Fibroblast of lung (primary cell): Measurements from ENCODE around the gene XCR1. TPM values are rescaled to one million over a fixed set of nuclear protein-coding genes. Genes with fewer than 3 reads are reported as not detected.

Experiments
- DNase-seq, 2 donors: peaks; one replicate each; pipeline versions ENCODE4 v3.0.0 to v3.0.0-alpha.2; 2010; ENCODE audit warnings: low read depth in 2 of 2
- H2AFZ ChIP-seq: 2 replicates; pipeline ENCODE4 v1.5.1; 2012; ENCODE audit warnings: low read length, control low read depth, inconsistent platforms
- H3K27ac ChIP-seq: 2 replicates; pipeline ENCODE4 v1.5.1; 2011; ENCODE audit warnings: low read length, control low read depth; ENCODE audit not compliant: insufficient read depth
- H3K27me3 ChIP-seq: 2 replicates; pipeline ENCODE4 v1.5.1; 2011; ENCODE audit warnings: mild to moderate bottlenecking, low read length; ENCODE audit not compliant: control insufficient read depth, insufficient read depth
- H3K36me3 ChIP-seq: 2 replicates; pipeline ENCODE4 v1.5.1; 2011; ENCODE audit warnings: low read length; ENCODE audit not compliant: control insufficient read depth, insufficient read depth
- H3K4me1 ChIP-seq: 2 replicates; pipeline ENCODE4 v1.5.1; 2011; ENCODE audit warnings: low read length; ENCODE audit not compliant: control insufficient read depth, insufficient read depth; ENCODE audit errors: extremely low read depth
- H3K4me2 ChIP-seq: 2 replicates; pipeline ENCODE4 v1.5.1; 2011; ENCODE audit warnings: low read length, control low read depth; ENCODE audit not compliant: insufficient read depth; ENCODE audit errors: extremely low read depth
- H3K4me3 ChIP-seq, 4 experiments: fragments of 200-600 bp in 1 of 4; sonication (generic) in 1 of 4; replicated peaks in 1 of 4; 2 replicates each; pipeline ENCODE4 v1.5.1; 2011 to 2016; ENCODE audit warnings: low read length in 4 of 4, low read depth in 3 of 4, mild to moderate bottlenecking in 3 of 4, control low read depth in 2 of 4, inconsistent platforms in 1 of 4, mixed read lengths in 1 of 4; ENCODE audit not compliant: insufficient read depth in 1 of 4; ENCODE audit errors: control extremely low read depth in 1 of 4
- H3K79me2 ChIP-seq: 2 replicates; pipeline ENCODE4 v1.5.1; 2012; ENCODE audit warnings: mild to moderate bottlenecking, low read length, inconsistent platforms; ENCODE audit not compliant: control insufficient read depth, insufficient read depth
- H3K9ac ChIP-seq: 2 replicates; pipeline ENCODE4 v1.5.1; 2011; ENCODE audit warnings: mild to moderate bottlenecking, low read length, control low read depth; ENCODE audit not compliant: insufficient read depth
- H3K9me3 ChIP-seq: 2 replicates; pipeline ENCODE4 v1.5.1; 2012; ENCODE audit warnings: low read depth, low read length; ENCODE audit not compliant: control insufficient read depth, insufficient read depth
- H4K20me1 ChIP-seq: 2 replicates; pipeline ENCODE4 v1.5.1; 2011; ENCODE audit warnings: low read length; ENCODE audit not compliant: control insufficient read depth, insufficient read depth; ENCODE audit errors: extremely low read depth
- CTCF ChIP-seq, 2 donors: IDR thresholded peaks in 1 of 2; conservative IDR thresholded peaks in 1 of 2; 1 replicate in 1 of 2; 2 replicates in 1 of 2; pipeline ENCODE4 v1.5.1; 2011 to 2012; ENCODE audit warnings: low read length in 2 of 2, control low read depth in 1 of 2, inconsistent platforms in 1 of 2, low read depth in 1 of 2, mild to moderate bottlenecking in 1 of 2
- EZH2 ChIP-seq: IDR thresholded peaks from 2 replicates; pipeline ENCODE4 v1.5.1; 2012; ENCODE audit warnings: low read length, control low read depth, mild to moderate bottlenecking; ENCODE audit errors: missing control alignments
- polyA plus RNA-seq, 2 donors: library from polyadenylated mRNA; depleted of rRNA in 1 of 2; stranded (reverse) in 1 of 2; unstranded in 1 of 2; fragments of >200 nt; gene quantifications; 2 replicates each; pipeline ENCODE4 v1.2.1, GENCODE V29; 2011 to 2012; ENCODE audit warnings: missing spikeins in 1 of 2
- total RNA-seq: library from RNA; depleted of rRNA; stranded (reverse); fragments of >200 nt; gene quantifications from 2 replicates; pipeline ENCODE4 v1.2.1, GENCODE V29; 2014

Gene XCR1
- total and polyA plus RNA-seq, 2 donors (not counting 1 experiment from before 2014, with no cell fraction given), result under 0.01 to 0.01 TPM

- H4K20me1 ChIP-seq, result no peaks in the 10 kb centered on the region
- no peak overlapping the region for H2AFZ ChIP-seq
- H3K9me3 ChIP-seq, result no peaks in the 10 kb centered on the region
- no peak overlapping the region for H3K4me3 ChIP-seq
- H3K9ac ChIP-seq, result no peak overlapping the region
- no peak for DNase-seq
- H3K27ac ChIP-seq, result no peak overlapping the region
- peaks cover 6% of the 10 kb centered on the region for H3K27me3 ChIP-seq
- no peaks in the 10 kb centered on the region for H3K4me1 ChIP-seq
- no peak overlapping the region for H3K4me2 ChIP-seq
- H3K79me2 ChIP-seq, result no peaks in the 10 kb centered on the region
- no peaks in the 10 kb centered on the region for H3K36me3 ChIP-seq
- no peak for TF ChIP-seq EZH2
- no peak for TF ChIP-seq CTCF (conservative IDR thresholded peaks at IDR 0.05 in 1 of 2, IDR thresholded peaks at IDR 0.05 in 1 of 2; ENCODE audit: low read depth in 1 of 2, low read length in 2 of 2)
Observed at GRCh38 chr3:46022909-46023785, 4.1 kb downstream of the XCR1 start.

- H3K4me1 ChIP-seq, result no peaks in the 10 kb centered on the region
- no peak overlapping the region for H2AFZ ChIP-seq
- no peak overlapping the region for H3K4me2 ChIP-seq
- H3K27ac ChIP-seq, result no peak overlapping the region
- H3K4me3 ChIP-seq, result no peak overlapping the region
- H3K36me3 ChIP-seq, result no peaks in the 10 kb centered on the region
- no peak overlapping the region for H3K9ac ChIP-seq
- H3K79me2 ChIP-seq, result no peaks in the 10 kb centered on the region
- H3K9me3 ChIP-seq, result no peaks in the 10 kb centered on the region
- no peak for TF ChIP-seq EZH2
- no peak for TF ChIP-seq CTCF (conservative IDR thresholded peaks at IDR 0.05 in 1 of 2, IDR thresholded peaks at IDR 0.05 in 1 of 2; ENCODE audit: low read depth in 1 of 2, low read length in 2 of 2)
- H4K20me1 ChIP-seq, result no peaks in the 10 kb centered on the region
- no peak for DNase-seq
- H3K27me3 ChIP-seq, result peaks cover 11% of the 10 kb centered on the region
Observed at GRCh38 chr3:46021516-46021915, 5.8 kb downstream of the XCR1 start.

GRCh38 chr3:46020766-46021510 is 6.3 kb downstream of the XCR1 start:
- Histone ChIP-seq H3K27ac (no peak overlapping the region), H3K27me3 (peaks cover 11% of the 10 kb centered on the region), H3K4me2 (no peak overlapping the region), H2AFZ (no peak overlapping the region), H3K79me2 (no peaks in the 10 kb centered on the region), H3K4me1 (no peaks in the 10 kb centered on the region), H4K20me1 (no peaks in the 10 kb centered on the region), H3K4me3 (no peak overlapping the region), H3K36me3 (no peaks in the 10 kb centered on the region), H3K9me3 (no peaks in the 10 kb centered on the region), H3K9ac (no peak overlapping the region)
- no peak for DNase-seq
- TF ChIP-seq CTCF (conservative IDR thresholded peaks at IDR 0.05 in 1 of 2, IDR thresholded peaks at IDR 0.05 in 1 of 2; ENCODE audit: low read depth in 1 of 2, low read length in 2 of 2) (no peak), EZH2 (no peak)
